IMR-90 (cell line): ENCODE measurements around the gene ST7. TPM values are rescaled to one million over a fixed set of nuclear protein-coding genes. Genes with fewer than 3 reads are reported as not detected.

ENCODE experiments used
- ATAC-seq: fragments of 200-7000 bp; cut with Tn5 transposase; 2 replicates; pipeline ENCODE4 v1.9.1; 2020; ENCODE audit warnings: low read depth, mild to moderate bottlenecking, moderate library complexity
- BruUV-seq: library from RNA; stranded (reverse); fragments of 400-500 nt; replicated peaks from 2 replicates; lab custom pipeline; 2021; lab: Mats Ljungman, UMichigan
- CTCF ChIA-PET: fragments of 300-600 bp; formaldehyde crosslinking; extraction: SDS; loops from one replicate; lab custom pipeline; 2021; ENCODE audit warnings: antibody characterized with exemption; lab: Yijun Ruan, JAX
- POLR2A ChIA-PET: fragments of 300-600 bp; sonication (Branson Sonifier 250); formaldehyde crosslinking; loops from one replicate; lab custom pipeline; 2022; ENCODE audit warnings: antibody characterized with exemption; ENCODE audit not compliant: unreplicated experiment; lab: Charles Lee
- DNase-seq: peaks from one replicate; pipeline ENCODE4 v3.0.0; 2013
- H2AFZ ChIP-seq: replicated peaks from 2 replicates; pipeline ENCODE3; 2013; ENCODE audit warnings: low read length, mild to moderate bottlenecking; ENCODE audit not compliant: poor library complexity
- H2AK5ac ChIP-seq: 2 replicates; pipeline ENCODE4 v1.6.1; 2013; ENCODE audit warnings: low read depth, low read length, inconsistent platforms
- H2AK9ac ChIP-seq: replicated peaks from 2 replicates; pipeline ENCODE3; 2013; ENCODE audit warnings: mild to moderate bottlenecking, low read depth, low read length, moderate library complexity; ENCODE audit not compliant: poor library complexity
- H2BK120ac ChIP-seq: 2 replicates; pipeline ENCODE4 v1.6.1; 2013; ENCODE audit warnings: low read depth, low read length, inconsistent platforms
- H2BK15ac ChIP-seq: 3 replicates; pipeline ENCODE4 v1.6.1; 2013; ENCODE audit warnings: low read depth, low read length, inconsistent platforms
- H2BK20ac ChIP-seq: 2 replicates; pipeline ENCODE4 v1.6.1; 2013; ENCODE audit warnings: low read depth, mild to moderate bottlenecking, inconsistent platforms, low read length, moderate library complexity
- H2BK5ac ChIP-seq: 2 replicates; pipeline ENCODE4 v1.6.1; 2013; ENCODE audit warnings: mild to moderate bottlenecking, low read depth, low read length, inconsistent platforms; ENCODE audit not compliant: poor library complexity, severe bottlenecking
- H3K14ac ChIP-seq: replicated peaks from 2 replicates; pipeline ENCODE4 v1.6.1; 2013; ENCODE audit warnings: low read depth, low read length, inconsistent platforms
- H3K18ac ChIP-seq: 2 replicates; pipeline ENCODE4 v1.6.1; 2013; ENCODE audit warnings: low read depth, low read length, control low read depth
- H3K23ac ChIP-seq: 2 replicates; pipeline ENCODE4 v1.6.1; 2013; ENCODE audit warnings: low read depth, low read length, inconsistent platforms
- H3K27ac ChIP-seq: 2 replicates; pipeline ENCODE4 v1.5.1; 2013; ENCODE audit warnings: mild to moderate bottlenecking, control low read depth, low read length; ENCODE audit not compliant: insufficient read depth
- H3K27me3 ChIP-seq: 2 replicates; pipeline ENCODE4 v1.6.1; 2013; ENCODE audit warnings: low read length; ENCODE audit not compliant: control insufficient read depth, insufficient read depth
- H3K36me3 ChIP-seq: 2 replicates; pipeline ENCODE4 v1.6.1; 2013; ENCODE audit warnings: low read length, mixed read lengths; ENCODE audit not compliant: control insufficient read depth, insufficient read depth
- H3K4ac ChIP-seq: 2 replicates; pipeline ENCODE4 v1.6.1; 2013; ENCODE audit warnings: low read depth, low read length, inconsistent platforms
- H3K4me1 ChIP-seq: 2 replicates; pipeline ENCODE4 v1.6.1; 2013; ENCODE audit warnings: low read length, mixed read lengths; ENCODE audit not compliant: control insufficient read depth, insufficient read depth
- H3K4me2 ChIP-seq: 2 replicates; pipeline ENCODE4 v1.6.1; 2013; ENCODE audit warnings: low read depth, mild to moderate bottlenecking, control low read depth, low read length, moderate library complexity
- H3K4me3 ChIP-seq: 2 replicates; pipeline ENCODE4 v1.5.1; 2013; ENCODE audit warnings: low read depth, mild to moderate bottlenecking, control low read depth, low read length, moderate library complexity; ENCODE audit not compliant: insufficient read depth
- H3K56ac ChIP-seq: 2 replicates; pipeline ENCODE4 v1.6.1; 2013; ENCODE audit warnings: low read length, inconsistent platforms; ENCODE audit not compliant: insufficient read depth; ENCODE audit errors: extremely low read depth
- H3K79me1 ChIP-seq, 2 experiments: 2 replicates each; pipeline ENCODE4 v1.6.1; 2013; ENCODE audit warnings: low read length in 2 of 2, inconsistent platforms in 1 of 2, low read depth in 1 of 2
- H3K9ac ChIP-seq: 2 replicates; pipeline ENCODE4 v1.6.1; 2013; ENCODE audit warnings: low read depth, low read length, control low read depth
- H3K9me1 ChIP-seq: 2 replicates; pipeline ENCODE4 v1.6.1; 2013; ENCODE audit warnings: low read length, inconsistent platforms; ENCODE audit not compliant: insufficient read depth
- H3K9me3 ChIP-seq: 2 replicates; pipeline ENCODE4 v1.6.1; 2013; ENCODE audit warnings: low read length; ENCODE audit not compliant: control insufficient read depth, insufficient read depth
- H4K20me1 ChIP-seq: 2 replicates; pipeline ENCODE4 v1.6.1; 2013; ENCODE audit warnings: low read length, inconsistent platforms; ENCODE audit not compliant: insufficient read depth
- H4K5ac ChIP-seq: 2 replicates; pipeline ENCODE4 v1.6.1; 2013; ENCODE audit warnings: mild to moderate bottlenecking, low read depth, low read length, control low read depth
- H4K8ac ChIP-seq, 2 experiments: 2 replicates each; pipeline ENCODE4 v1.6.1; 2013; ENCODE audit warnings: low read depth in 2 of 2, low read length in 2 of 2, control low read depth in 1 of 2, inconsistent platforms in 1 of 2
- H4K91ac ChIP-seq: 2 replicates; pipeline ENCODE4 v1.6.1; 2013; ENCODE audit warnings: low read depth, low read length, inconsistent platforms; ENCODE audit not compliant: insufficient read depth
- BHLHE40 ChIP-seq: fragments of 150-350 bp; IDR thresholded peaks from 2 replicates; pipeline ENCODE4 v1.6.1; 2016; ENCODE audit warnings: mild to moderate bottlenecking, low read depth, low read length
- CEBPB ChIP-seq: IDR thresholded peaks from 2 replicates; pipeline ENCODE4 v1.6.1; 2012; ENCODE audit warnings: low read depth, low read length, improper control_type of control experiment
- CHD1 ChIP-seq: IDR thresholded peaks from 2 replicates; pipeline ENCODE4 v1.6.1; 2012; ENCODE audit warnings: low read depth, low read length, improper control_type of control experiment
- ELK1 ChIP-seq: fragments of 150-350 bp; IDR thresholded peaks from 2 replicates; pipeline ENCODE4 v1.6.1; 2016; ENCODE audit warnings: low read depth, mild to moderate bottlenecking, low read length, moderate library complexity, borderline replicate concordance
- MAZ ChIP-seq: IDR thresholded peaks from 2 replicates; pipeline ENCODE4 v1.6.1; 2012; ENCODE audit warnings: low read depth, mild to moderate bottlenecking, low read length, improper control_type of control experiment, moderate library complexity, borderline replicate concordance
- MXI1 ChIP-seq: IDR thresholded peaks from 2 replicates; pipeline ENCODE4 v1.6.1; 2012; ENCODE audit warnings: low read depth, mild to moderate bottlenecking, low read length, moderate library complexity, borderline replicate concordance
- NFE2L2 ChIP-seq: fragments of 150-350 bp; IDR thresholded peaks from 2 replicates; pipeline ENCODE4 v1.6.1; 2016; ENCODE audit warnings: low read depth, mild to moderate bottlenecking, low read length
- POLR2A ChIP-seq: IDR thresholded peaks from 2 replicates; pipeline ENCODE4 v1.6.1; 2012; ENCODE audit warnings: mild to moderate bottlenecking, low read depth, low read length
- RAD21 ChIP-seq: IDR thresholded peaks from 2 replicates; pipeline ENCODE4 v1.6.1; 2012; ENCODE audit warnings: low read length, improper control_type of control experiment
- SMC3 ChIP-seq: fragments of 150-350 bp; IDR thresholded peaks from 2 replicates; pipeline ENCODE4 v1.6.1; 2016; ENCODE audit warnings: low read depth, mild to moderate bottlenecking, antibody characterized with exemption, low read length, moderate library complexity
- USF2 ChIP-seq: fragments of 150-350 bp; IDR thresholded peaks from 2 replicates; pipeline ENCODE4 v1.6.1; 2017; ENCODE audit warnings: mild to moderate bottlenecking, antibody characterized with exemption, low read length, low read depth
- WGBS, 2 experiments: methylation state at CpG; one replicate each; pipeline versions ENCODE4 v1.1.5 to v1.1.7; 2013; ENCODE audit warnings: missing lambda C conversion rate in 2 of 2; ENCODE audit not compliant: insufficient read length in 1 of 2; ENCODE audit errors: extremely low coverage in 2 of 2; 5-methylcytosine and 5-hydroxymethylcytosine counted together
- dilution Hi-C: fragments of 300-500 bp; cut with HindIII; formaldehyde crosslinking; loops from one replicate; pipeline ENCODE4 v1.14.3; 2018; ENCODE audit warnings: low sequenced_read_pairs; ENCODE audit not compliant: unreplicated experiment
- in situ Hi-C: fragments of 300-500 bp; cut with MboI; formaldehyde crosslinking; loops from 3 replicates; pipeline ENCODE4 v1.14.3; 2019; ENCODE audit warnings: low sequenced_read_pairs, inconsistent platforms, mixed read lengths
- intact Hi-C: fragments of 100-400 bp; cut with micrococcal nuclease; formaldehyde crosslinking; loops from 2 replicates; pipeline ENCODE4 v1.10.0; 2022
- polyA plus RNA-seq, 3 experiments: library from polyadenylated mRNA; depleted of rRNA; stranded (reverse); fragments of >200 nt; gene quantifications; 2 replicates each; pipeline ENCODE4 v1.2.3, GENCODE V29; 2012; ENCODE audit warnings: low replicate concordance in 1 of 3
- total RNA-seq: library from RNA; depleted of rRNA; stranded (reverse); fragments of >200 nt; gene quantifications from 2 replicates; pipeline ENCODE4 v1.2.3, GENCODE V29; 2012

Gene ST7
- total and polyA plus RNA-seq, 2 of the 4 experiments (the other 2 are of a cell fraction), result 18.6 to 26.0 TPM

- intact Hi-C loops, result no loop called here
- peak; percentile 40 for DNase-seq
- H3K4me2 ChIP-seq, result no peak overlapping the region
- H2BK5ac ChIP-seq, result no peak overlapping the region
- in situ Hi-C loops, result no loop called here
- peaks cover 3% of the 10 kb centered on the region; the same call in 1 of the 2 replicates for H3K9me1 ChIP-seq
- no peak overlapping the region for H2AK9ac ChIP-seq
- H3K4me1 ChIP-seq, result peaks cover 14% of the 10 kb centered on the region
- no peak overlapping the region for H2BK20ac ChIP-seq
- no peaks in the 10 kb centered on the region for H4K20me1 ChIP-seq
- peak overlapping the region; percentile 31; the same call in 1 of the 2 replicates for H4K5ac ChIP-seq
- POLR2A ChIA-PET, result no interaction called here
- no peak overlapping the region for H3K4me3 ChIP-seq
- no peak overlapping the region for H3K23ac ChIP-seq
- H2AK5ac ChIP-seq, result no peak overlapping the region
- no peak for TF ChIP-seq RAD21
- TF ChIP-seq USF2, result no peak
- TF ChIP-seq BHLHE40, result no peak
- no peak for TF ChIP-seq MAZ
- no peak for TF ChIP-seq SMC3
- TF ChIP-seq NFE2L2, result no peak
- TF ChIP-seq POLR2A, result no peak
- no peak for TF ChIP-seq CEBPB
- no peak for TF ChIP-seq ELK1
- no peak for TF ChIP-seq CHD1
- no peak for TF ChIP-seq MXI1
- H3K4ac ChIP-seq, result no peak overlapping the region
- no peak overlapping the region for H3K9ac ChIP-seq
- H2BK15ac ChIP-seq, result no peak overlapping the region
- no peak overlapping the region for H3K56ac ChIP-seq
- no TSS peak for BruUV-seq
- H3K9me3 ChIP-seq, result no peaks in the 10 kb centered on the region
- no CpG with 5 or more reads among the region's 4 CpGs for WGBS, 2 experiments
- H3K27me3 ChIP-seq, result no peaks in the 10 kb centered on the region
- H3K18ac ChIP-seq, result peak overlapping the region; percentile 23; the same call in 1 of the 2 replicates
- no peak overlapping the region for H2BK120ac ChIP-seq
- CTCF ChIA-PET, result interaction anchor here (1.7 kb wide), 1 partner anchor 14 kb away, joined by 8 read pairs; no protein-coding TSS in a partner anchor
- H3K27ac ChIP-seq, result no peak overlapping the region
- H3K14ac ChIP-seq, result no peak overlapping the region
- ATAC-seq, result no peak
- H3K36me3 ChIP-seq, result no peaks in the 10 kb centered on the region
- no peak overlapping the region for H4K8ac ChIP-seq
- dilution Hi-C loops, result no loop called here
- H2AFZ ChIP-seq, result no peak overlapping the region
- peaks cover 0 to 4% of the 10 kb centered on the region in 2 experiments; a peak in 2 of 4 replicates for H3K79me1 ChIP-seq
- no peak overlapping the region for H4K91ac ChIP-seq
These were observed 205.8 kb downstream of the ST7 start for GRCh38 chr7:117158941-117159697.
